Measurements from ENCODE around the gene MID1.

The MID1 gene

DNA sequence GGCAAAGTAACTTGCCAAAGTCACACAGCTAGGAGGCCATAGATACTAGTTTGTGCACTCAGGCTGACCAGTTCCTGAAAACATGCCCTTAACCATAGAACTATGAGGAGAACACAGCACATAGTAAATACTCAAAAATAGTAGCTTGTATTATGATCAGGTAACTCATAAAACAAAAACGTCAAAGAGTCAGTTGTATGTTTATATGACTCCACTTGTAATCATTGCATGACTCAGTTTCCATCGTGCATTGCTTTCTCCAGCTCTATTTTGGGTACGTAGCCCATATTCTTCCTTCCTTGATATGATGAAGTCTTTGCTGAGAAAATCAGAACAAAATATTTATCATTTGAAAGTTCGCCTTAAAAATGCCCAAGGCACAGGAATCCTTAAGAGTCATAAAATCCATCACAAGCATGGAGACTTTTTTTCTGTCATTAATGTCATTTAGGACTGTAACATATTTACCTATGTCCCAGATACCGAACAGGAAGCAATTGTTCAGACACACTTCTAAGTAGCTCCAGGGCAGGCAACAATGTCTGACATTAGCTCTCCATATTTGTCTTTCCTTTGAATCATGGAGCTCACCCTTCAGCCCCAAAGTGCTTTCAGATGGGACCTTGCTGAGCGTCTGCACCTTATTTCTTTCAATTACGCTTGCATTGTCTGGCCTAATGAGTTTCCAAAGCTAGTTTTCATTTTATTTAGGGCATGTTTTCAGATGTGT, 11.2 kb upstream of the MID1 start:
- no peaks in the 10 kb centered on the region for H3K9me3 ChIP-seq (ENCODE audit: control insufficient read depth, insufficient read depth, low read depth, low read length)
- no peak overlapping the region for H3K4me3 ChIP-seq (ENCODE audit: low read depth, low read length)
- no peak overlapping the region for H3K27ac ChIP-seq (ENCODE audit: extremely low read depth, low read depth, low read length)
- POLR2A ChIA-PET = interaction anchor here (2.4 kb wide), 1 partner anchor 12 kb away, joined by 11 read pairs; the partner anchor contains the start of gene MID1
- CTCF ChIA-PET = interaction anchor here (0.6 to 1.8 kb wide), 4 partner anchors 11 to 441 kb away, joined by 3 to 9 read pairs (median 4); partner anchors contain the start of gene MID1
- H3K4me1 ChIP-seq (ENCODE audit: control insufficient read depth, insufficient read depth, low read length) = no peaks in the 10 kb centered on the region
- TF ChIP-seq TCF7L2 (IDR thresholded peaks at IDR 0.05; ENCODE audit: borderline replicate concordance, low read depth, low read length) = peak; percentile 49; the same call in 1 of the 2 replicates
- no peak for TF ChIP-seq ZNF223 (tag by site-specific recombination; IDR thresholded peaks at IDR 0.05)
- no peaks in the 10 kb centered on the region for H3K36me3 ChIP-seq (ENCODE audit: control insufficient read depth in 2 of 2, insufficient read depth in 1 of 2, low read length in 2 of 2)

DNA sequence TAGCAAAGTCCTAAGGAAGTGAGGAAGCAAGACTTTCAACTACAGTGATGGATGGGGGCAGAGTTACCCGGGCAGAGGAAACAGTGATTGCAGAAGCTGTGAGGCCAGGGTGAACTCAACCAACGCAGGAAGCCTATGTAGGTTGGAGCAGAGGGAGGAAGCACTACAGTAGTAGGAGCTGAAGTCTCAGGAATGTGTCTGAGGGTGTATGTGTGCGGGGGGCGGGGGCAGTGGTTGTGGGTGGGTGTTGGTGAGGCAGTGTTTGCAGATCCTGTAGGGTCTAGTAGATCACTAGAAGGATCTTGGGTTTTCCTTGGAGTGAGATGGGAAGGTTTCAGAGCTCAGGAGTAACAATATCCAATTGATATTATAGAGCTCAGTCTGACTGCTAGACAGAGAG, 9.9 kb upstream of the MID1 start:
- Histone ChIP-seq H3K4me3 (ENCODE audit: low read depth, low read length) (no peak overlapping the region), H3K9me3 (ENCODE audit: control insufficient read depth, insufficient read depth, low read depth, low read length) (no peaks in the 10 kb centered on the region), H3K36me3 (ENCODE audit: control insufficient read depth in 2 of 2, insufficient read depth in 1 of 2, low read length in 2 of 2) (no peaks in the 10 kb centered on the region), H3K4me1 (ENCODE audit: control insufficient read depth, insufficient read depth, low read length) (no peaks in the 10 kb centered on the region), H3K27ac (ENCODE audit: extremely low read depth, low read depth, low read length) (no peak overlapping the region)
- TF ChIP-seq, protein P1, sequence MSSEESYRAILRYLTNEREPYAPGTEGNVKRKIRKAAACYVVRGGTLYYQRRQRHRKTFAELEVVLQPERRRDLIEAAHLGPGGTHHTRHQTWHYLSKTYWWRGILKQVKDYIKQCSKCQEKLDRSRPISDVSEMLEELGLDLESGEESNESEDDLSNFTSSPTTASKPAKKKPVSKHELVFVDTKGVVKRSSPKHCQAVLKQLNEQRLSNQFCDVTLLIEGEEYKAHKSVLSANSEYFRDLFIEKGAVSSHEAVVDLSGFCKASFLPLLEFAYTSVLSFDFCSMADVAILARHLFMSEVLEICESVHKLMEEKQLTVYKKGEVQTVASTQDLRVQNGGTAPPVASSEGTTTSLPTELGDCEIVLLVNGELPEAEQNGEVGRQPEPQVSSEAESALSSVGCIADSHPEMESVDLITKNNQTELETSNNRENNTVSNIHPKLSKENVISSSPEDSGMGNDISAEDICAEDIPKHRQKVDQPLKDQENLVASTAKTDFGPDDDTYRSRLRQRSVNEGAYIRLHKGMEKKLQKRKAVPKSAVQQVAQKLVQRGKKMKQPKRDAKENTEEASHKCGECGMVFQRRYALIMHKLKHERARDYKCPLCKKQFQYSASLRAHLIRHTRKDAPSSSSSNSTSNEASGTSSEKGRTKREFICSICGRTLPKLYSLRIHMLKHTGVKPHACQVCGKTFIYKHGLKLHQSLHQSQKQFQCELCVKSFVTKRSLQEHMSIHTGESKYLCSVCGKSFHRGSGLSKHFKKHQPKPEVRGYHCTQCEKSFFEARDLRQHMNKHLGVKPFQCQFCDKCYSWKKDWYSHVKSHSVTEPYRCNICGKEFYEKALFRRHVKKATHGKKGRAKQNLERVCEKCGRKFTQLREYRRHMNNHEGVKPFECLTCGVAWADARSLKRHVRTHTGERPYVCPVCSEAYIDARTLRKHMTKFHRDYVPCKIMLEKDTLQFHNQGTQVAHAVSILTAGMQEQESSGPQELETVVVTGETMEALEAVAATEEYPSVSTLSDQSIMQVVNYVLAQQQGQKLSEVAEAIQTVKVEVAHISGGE (tag by site-specific recombination; conservative IDR thresholded peaks at IDR 0.05; ENCODE audit: low read depth) = no peak
- TF ChIP-seq ZFHX2 (tag by site-specific recombination; conservative IDR thresholded peaks at IDR 0.05) (peak; percentile 79), RBAK (tag by site-specific recombination; IDR thresholded peaks at IDR 0.05) (no peak), EGR2 (tag by site-specific recombination; IDR thresholded peaks at IDR 0.05; ENCODE audit: low read depth) (peak; percentile 74), ZNF292 (tag by site-specific recombination; IDR thresholded peaks at IDR 0.05; ENCODE audit: borderline replicate concordance, low read depth) (no peak)
- POLR2A ChIA-PET = interaction anchor here (1.2 kb wide), 1 partner anchor 9 kb away, joined by 3 read pairs; the partner anchor contains the start of gene MID1
- CTCF ChIA-PET = interaction anchor here (1.8 kb wide), 1 partner anchor 440 kb away, joined by 9 read pairs; no protein-coding TSS in a partner anchor

DNA sequence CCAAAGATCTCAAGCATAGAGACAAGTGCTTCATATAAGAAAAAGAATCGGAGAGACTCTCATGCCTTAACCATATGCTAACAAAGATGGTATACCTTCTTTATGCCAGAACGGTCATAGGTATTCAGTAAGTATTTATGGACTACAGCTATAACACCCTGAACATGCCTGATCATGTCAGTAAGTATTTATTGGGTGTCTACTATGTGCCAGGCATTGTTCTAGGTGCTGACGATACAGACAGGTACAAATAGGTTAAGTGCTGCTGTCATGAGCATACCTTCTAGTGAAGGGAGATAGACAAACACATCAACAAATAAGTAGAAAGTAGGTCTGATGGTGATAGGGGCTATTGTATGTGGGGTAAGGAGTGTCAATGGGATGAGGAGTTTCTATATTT, 9.5 kb upstream of the MID1 start:
- ChIA-PET POLR2A (interaction anchor here (1.2 kb wide), 1 partner anchor 9 kb away, joined by 3 read pairs; the partner anchor contains the start of gene MID1), CTCF (no interaction called here)

More for the DNA sequence above, 9.5 kb upstream of the MID1 start:
- Histone ChIP-seq H3K4me3 (ENCODE audit: low read depth, low read length) (no peak overlapping the region), H3K9me3 (ENCODE audit: control insufficient read depth, insufficient read depth, low read depth, low read length) (no peaks in the 10 kb centered on the region), H3K27ac (ENCODE audit: extremely low read depth, low read depth, low read length) (no peak overlapping the region), H3K4me1 (ENCODE audit: control insufficient read depth, insufficient read depth, low read length) (no peaks in the 10 kb centered on the region), H3K36me3 (ENCODE audit: control insufficient read depth in 2 of 2, insufficient read depth in 1 of 2, low read length in 2 of 2) (no peaks in the 10 kb centered on the region)
- no peak for TF ChIP-seq ZNF544 (tag by site-specific recombination; IDR thresholded peaks at IDR 0.05)
- TF ChIP-seq TRIM28 (IDR thresholded peaks at IDR 0.05; ENCODE audit: borderline replicate concordance, low read length) = no peak
- no peak for TF ChIP-seq ZNF530 (tag by site-specific recombination; IDR thresholded peaks at IDR 0.05; ENCODE audit: low read depth)
- TF ChIP-seq, protein P2, sequence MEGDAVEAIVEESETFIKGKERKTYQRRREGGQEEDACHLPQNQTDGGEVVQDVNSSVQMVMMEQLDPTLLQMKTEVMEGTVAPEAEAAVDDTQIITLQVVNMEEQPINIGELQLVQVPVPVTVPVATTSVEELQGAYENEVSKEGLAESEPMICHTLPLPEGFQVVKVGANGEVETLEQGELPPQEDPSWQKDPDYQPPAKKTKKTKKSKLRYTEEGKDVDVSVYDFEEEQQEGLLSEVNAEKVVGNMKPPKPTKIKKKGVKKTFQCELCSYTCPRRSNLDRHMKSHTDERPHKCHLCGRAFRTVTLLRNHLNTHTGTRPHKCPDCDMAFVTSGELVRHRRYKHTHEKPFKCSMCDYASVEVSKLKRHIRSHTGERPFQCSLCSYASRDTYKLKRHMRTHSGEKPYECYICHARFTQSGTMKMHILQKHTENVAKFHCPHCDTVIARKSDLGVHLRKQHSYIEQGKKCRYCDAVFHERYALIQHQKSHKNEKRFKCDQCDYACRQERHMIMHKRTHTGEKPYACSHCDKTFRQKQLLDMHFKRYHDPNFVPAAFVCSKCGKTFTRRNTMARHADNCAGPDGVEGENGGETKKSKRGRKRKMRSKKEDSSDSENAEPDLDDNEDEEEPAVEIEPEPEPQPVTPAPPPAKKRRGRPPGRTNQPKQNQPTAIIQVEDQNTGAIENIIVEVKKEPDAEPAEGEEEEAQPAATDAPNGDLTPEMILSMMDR (tag by site-specific recombination; IDR thresholded peaks at IDR 0.05) = no peak
- no peak for TF ChIP-seq ZNF654 (tag by site-specific recombination; IDR thresholded peaks at IDR 0.05; ENCODE audit: low read depth)
- no peak for TF ChIP-seq ZXDB (tag by site-specific recombination; IDR thresholded peaks at IDR 0.05)
- TF ChIP-seq, protein P3, sequence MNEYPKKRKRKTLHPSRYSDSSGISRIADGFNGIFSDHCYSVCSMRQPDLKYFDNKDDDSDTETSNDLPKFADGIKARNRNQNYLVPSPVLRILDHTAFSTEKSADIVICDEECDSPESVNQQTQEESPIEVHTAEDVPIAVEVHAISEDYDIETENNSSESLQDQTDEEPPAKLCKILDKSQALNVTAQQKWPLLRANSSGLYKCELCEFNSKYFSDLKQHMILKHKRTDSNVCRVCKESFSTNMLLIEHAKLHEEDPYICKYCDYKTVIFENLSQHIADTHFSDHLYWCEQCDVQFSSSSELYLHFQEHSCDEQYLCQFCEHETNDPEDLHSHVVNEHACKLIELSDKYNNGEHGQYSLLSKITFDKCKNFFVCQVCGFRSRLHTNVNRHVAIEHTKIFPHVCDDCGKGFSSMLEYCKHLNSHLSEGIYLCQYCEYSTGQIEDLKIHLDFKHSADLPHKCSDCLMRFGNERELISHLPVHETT (tag by site-specific recombination; IDR thresholded peaks at IDR 0.05) = no peak
- TF ChIP-seq, protein P4, sequence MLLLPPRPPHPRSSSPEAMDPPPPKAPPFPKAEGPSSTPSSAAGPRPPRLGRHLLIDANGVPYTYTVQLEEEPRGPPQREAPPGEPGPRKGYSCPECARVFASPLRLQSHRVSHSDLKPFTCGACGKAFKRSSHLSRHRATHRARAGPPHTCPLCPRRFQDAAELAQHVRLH (tag by site-specific recombination; IDR thresholded peaks at IDR 0.05) = no peak
- TF ChIP-seq SP7 (tag by site-specific recombination; IDR thresholded peaks at IDR 0.05) = no peak
- TF ChIP-seq, protein P5, sequence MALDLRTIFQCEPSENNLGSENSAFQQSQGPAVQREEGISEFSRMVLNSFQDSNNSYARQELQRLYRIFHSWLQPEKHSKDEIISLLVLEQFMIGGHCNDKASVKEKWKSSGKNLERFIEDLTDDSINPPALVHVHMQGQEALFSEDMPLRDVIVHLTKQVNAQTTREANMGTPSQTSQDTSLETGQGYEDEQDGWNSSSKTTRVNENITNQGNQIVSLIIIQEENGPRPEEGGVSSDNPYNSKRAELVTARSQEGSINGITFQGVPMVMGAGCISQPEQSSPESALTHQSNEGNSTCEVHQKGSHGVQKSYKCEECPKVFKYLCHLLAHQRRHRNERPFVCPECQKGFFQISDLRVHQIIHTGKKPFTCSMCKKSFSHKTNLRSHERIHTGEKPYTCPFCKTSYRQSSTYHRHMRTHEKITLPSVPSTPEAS (tag by site-specific recombination; IDR thresholded peaks at IDR 0.05) = no peak
- no peak for TF ChIP-seq ZNF561 (tag by site-specific recombination; IDR thresholded peaks at IDR 0.05; ENCODE audit: borderline replicate concordance)
